ENCODE data around the gene IVD.

- TF ChIP-seq CTCF (IDR thresholded peaks at IDR 0.05) (no peak), EZH2 (IDR thresholded peaks at IDR 0.05; ENCODE audit: borderline replicate concordance, insufficient read depth, low read depth, low read length, poor library complexity, severe bottlenecking) (no peak)
These were observed 61.6 kb downstream of the IVD start for GRCh38 chr15:40467261-40467615.
